Liver (tissue), 3 donors: Measurements from ENCODE around the gene NKAIN2.

Experiments used
- EGR1 ChIP-seq, 2 donors: IDR thresholded peaks; 2 replicates each; pipeline ENCODE4 v1.6.1; 2016 to 2018; ENCODE audit warnings: antibody characterized with exemption in 2 of 2, low read depth in 2 of 2
- FOXA1 ChIP-seq: IDR thresholded peaks from 2 replicates; pipeline ENCODE4 v1.6.1; 2016; ENCODE audit warnings: antibody characterized with exemption
- GABPA ChIP-seq, 2 donors: IDR thresholded peaks in 1 of 2; conservative IDR thresholded peaks in 1 of 2; 2 replicates each; pipeline ENCODE4 v1.6.1; 2016; ENCODE audit warnings: antibody characterized with exemption in 2 of 2, mild to moderate bottlenecking in 1 of 2, moderate library complexity in 1 of 2
- RAD21 ChIP-seq, 2 donors: IDR thresholded peaks; 2 replicates each; pipeline ENCODE4 v1.6.1; 2016; ENCODE audit warnings: antibody characterized with exemption in 2 of 2, mild to moderate bottlenecking in 2 of 2
- SP1 ChIP-seq: IDR thresholded peaks from 2 replicates; pipeline ENCODE4 v1.6.1; 2018; ENCODE audit warnings: antibody characterized with exemption, mild to moderate bottlenecking
- TF ChIP-seq, protein P1 (sequence below): IDR thresholded peaks from 2 replicates; pipeline ENCODE4 v1.6.1; 2016; ENCODE audit warnings: antibody characterized with exemption
- TF ChIP-seq, protein P2 (sequence below): fragments of 150-350 bp; IDR thresholded peaks from 2 replicates; pipeline ENCODE4 v1.5.1; 2017; ENCODE audit warnings: improper control_type of control experiment, low read depth, low read length; ENCODE audit not compliant: missing input control
- TF ChIP-seq, protein P3 (sequence below): IDR thresholded peaks from 2 replicates; pipeline ENCODE4 v1.6.1; 2016; ENCODE audit warnings: antibody characterized with exemption, mild to moderate bottlenecking
- TF ChIP-seq, protein P4 (sequence below): IDR thresholded peaks from 2 replicates; pipeline ENCODE4 v1.6.1; 2016; ENCODE audit warnings: antibody characterized with exemption
- donor health status: healthy.
- donor health status: healthy.

DNA sequence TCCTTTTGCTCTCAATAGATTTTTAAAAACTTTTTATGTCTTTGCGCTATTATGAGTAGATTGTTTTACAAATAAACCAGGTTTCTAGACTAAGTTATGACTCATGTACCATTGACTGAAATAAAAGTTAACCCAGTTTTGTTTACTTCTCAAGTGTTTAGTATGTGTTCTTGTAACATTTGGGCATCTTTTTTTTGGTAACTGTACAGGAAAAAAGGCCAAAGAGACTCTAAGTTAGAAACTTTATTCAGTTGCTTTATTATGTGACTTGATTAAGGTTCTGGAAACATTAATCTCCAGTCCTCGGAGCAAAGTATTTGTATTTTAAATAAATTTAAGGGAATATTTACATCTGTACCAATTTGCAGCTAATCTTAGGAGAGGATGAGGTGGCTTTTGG is 2.9 kb downstream of the NKAIN2 start:
- TF ChIP-seq RAD21 (IDR thresholded peaks at IDR 0.05): no peak
- TF ChIP-seq, protein P1, sequence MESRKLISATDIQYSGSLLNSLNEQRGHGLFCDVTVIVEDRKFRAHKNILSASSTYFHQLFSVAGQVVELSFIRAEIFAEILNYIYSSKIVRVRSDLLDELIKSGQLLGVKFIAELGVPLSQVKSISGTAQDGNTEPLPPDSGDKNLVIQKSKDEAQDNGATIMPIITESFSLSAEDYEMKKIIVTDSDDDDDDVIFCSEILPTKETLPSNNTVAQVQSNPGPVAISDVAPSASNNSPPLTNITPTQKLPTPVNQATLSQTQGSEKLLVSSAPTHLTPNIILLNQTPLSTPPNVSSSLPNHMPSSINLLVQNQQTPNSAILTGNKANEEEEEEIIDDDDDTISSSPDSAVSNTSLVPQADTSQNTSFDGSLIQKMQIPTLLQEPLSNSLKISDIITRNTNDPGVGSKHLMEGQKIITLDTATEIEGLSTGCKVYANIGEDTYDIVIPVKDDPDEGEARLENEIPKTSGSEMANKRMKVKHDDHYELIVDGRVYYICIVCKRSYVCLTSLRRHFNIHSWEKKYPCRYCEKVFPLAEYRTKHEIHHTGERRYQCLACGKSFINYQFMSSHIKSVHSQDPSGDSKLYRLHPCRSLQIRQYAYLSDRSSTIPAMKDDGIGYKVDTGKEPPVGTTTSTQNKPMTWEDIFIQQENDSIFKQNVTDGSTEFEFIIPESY: no peak
- TF ChIP-seq, protein P2, sequence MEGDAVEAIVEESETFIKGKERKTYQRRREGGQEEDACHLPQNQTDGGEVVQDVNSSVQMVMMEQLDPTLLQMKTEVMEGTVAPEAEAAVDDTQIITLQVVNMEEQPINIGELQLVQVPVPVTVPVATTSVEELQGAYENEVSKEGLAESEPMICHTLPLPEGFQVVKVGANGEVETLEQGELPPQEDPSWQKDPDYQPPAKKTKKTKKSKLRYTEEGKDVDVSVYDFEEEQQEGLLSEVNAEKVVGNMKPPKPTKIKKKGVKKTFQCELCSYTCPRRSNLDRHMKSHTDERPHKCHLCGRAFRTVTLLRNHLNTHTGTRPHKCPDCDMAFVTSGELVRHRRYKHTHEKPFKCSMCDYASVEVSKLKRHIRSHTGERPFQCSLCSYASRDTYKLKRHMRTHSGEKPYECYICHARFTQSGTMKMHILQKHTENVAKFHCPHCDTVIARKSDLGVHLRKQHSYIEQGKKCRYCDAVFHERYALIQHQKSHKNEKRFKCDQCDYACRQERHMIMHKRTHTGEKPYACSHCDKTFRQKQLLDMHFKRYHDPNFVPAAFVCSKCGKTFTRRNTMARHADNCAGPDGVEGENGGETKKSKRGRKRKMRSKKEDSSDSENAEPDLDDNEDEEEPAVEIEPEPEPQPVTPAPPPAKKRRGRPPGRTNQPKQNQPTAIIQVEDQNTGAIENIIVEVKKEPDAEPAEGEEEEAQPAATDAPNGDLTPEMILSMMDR: no peak
- no peak for TF ChIP-seq EGR1 (IDR thresholded peaks at IDR 0.05; ENCODE audit: low read depth in 2 of 2)
- TF ChIP-seq, protein P3, sequence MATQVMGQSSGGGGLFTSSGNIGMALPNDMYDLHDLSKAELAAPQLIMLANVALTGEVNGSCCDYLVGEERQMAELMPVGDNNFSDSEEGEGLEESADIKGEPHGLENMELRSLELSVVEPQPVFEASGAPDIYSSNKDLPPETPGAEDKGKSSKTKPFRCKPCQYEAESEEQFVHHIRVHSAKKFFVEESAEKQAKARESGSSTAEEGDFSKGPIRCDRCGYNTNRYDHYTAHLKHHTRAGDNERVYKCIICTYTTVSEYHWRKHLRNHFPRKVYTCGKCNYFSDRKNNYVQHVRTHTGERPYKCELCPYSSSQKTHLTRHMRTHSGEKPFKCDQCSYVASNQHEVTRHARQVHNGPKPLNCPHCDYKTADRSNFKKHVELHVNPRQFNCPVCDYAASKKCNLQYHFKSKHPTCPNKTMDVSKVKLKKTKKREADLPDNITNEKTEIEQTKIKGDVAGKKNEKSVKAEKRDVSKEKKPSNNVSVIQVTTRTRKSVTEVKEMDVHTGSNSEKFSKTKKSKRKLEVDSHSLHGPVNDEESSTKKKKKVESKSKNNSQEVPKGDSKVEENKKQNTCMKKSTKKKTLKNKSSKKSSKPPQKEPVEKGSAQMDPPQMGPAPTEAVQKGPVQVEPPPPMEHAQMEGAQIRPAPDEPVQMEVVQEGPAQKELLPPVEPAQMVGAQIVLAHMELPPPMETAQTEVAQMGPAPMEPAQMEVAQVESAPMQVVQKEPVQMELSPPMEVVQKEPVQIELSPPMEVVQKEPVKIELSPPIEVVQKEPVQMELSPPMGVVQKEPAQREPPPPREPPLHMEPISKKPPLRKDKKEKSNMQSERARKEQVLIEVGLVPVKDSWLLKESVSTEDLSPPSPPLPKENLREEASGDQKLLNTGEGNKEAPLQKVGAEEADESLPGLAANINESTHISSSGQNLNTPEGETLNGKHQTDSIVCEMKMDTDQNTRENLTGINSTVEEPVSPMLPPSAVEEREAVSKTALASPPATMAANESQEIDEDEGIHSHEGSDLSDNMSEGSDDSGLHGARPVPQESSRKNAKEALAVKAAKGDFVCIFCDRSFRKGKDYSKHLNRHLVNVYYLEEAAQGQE: no peak
- TF ChIP-seq GABPA (IDR thresholded peaks at IDR 0.05 in 1 of 2, conservative IDR thresholded peaks at IDR 0.05 in 1 of 2): no peak
- TF ChIP-seq, protein P4, sequence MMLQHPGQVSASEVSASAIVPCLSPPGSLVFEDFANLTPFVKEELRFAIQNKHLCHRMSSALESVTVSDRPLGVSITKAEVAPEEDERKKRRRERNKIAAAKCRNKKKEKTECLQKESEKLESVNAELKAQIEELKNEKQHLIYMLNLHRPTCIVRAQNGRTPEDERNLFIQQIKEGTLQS: no peak
- TF ChIP-seq SP1: no peak
- no peak for TF ChIP-seq FOXA1
